Glutamatergic neuron (in vitro differentiated cells): ENCODE results near the gene GRIK4. TPM values are rescaled to one million over a fixed set of nuclear protein-coding genes. Genes with fewer than 3 reads are reported as not detected.
A peak's percentile ranks its signal among the peaks of the same experiment; 100 is the strongest.

Experiments used
- DNase-seq: peaks from one replicate; pipeline ENCODE4 v3.0.0; 2022
- H3K27ac Mint-ChIP-seq: one replicate; pipeline ENCODE4 v1.8.0; 2020; ENCODE audit warnings: mild to moderate bottlenecking, mixed read lengths, inconsistent platforms; ENCODE audit not compliant: unreplicated experiment
- H3K27me3 Mint-ChIP-seq: one replicate; pipeline ENCODE4 v1.8.0; 2020; ENCODE audit warnings: mild to moderate bottlenecking, moderate library complexity, mixed read lengths, inconsistent platforms; ENCODE audit not compliant: unreplicated experiment
- H3K36me3 Mint-ChIP-seq: one replicate; pipeline ENCODE4 v1.8.0; 2020; ENCODE audit warnings: mild to moderate bottlenecking, mixed read lengths, inconsistent platforms; ENCODE audit not compliant: unreplicated experiment
- H3K4me1 Mint-ChIP-seq: one replicate; pipeline ENCODE4 v1.8.0; 2020; ENCODE audit warnings: mild to moderate bottlenecking, low read depth, mixed read lengths, inconsistent platforms; ENCODE audit not compliant: unreplicated experiment
- H3K4me3 Mint-ChIP-seq: one replicate; pipeline ENCODE4 v1.8.0; 2020; ENCODE audit warnings: mild to moderate bottlenecking, mixed read lengths, inconsistent platforms; ENCODE audit not compliant: unreplicated experiment
- H3K9me3 Mint-ChIP-seq: one replicate; pipeline ENCODE4 v1.8.0; 2020; ENCODE audit warnings: mild to moderate bottlenecking, moderate library complexity, mixed read lengths, inconsistent platforms; ENCODE audit not compliant: unreplicated experiment
- CTCF ChIP-seq: fragments of 200-600 bp; sonication (generic); IDR thresholded peaks from one replicate; pipeline ENCODE4 v1.5.0; 2021; ENCODE audit not compliant: partially characterized antibody, unreplicated experiment
- total RNA-seq: library from RNA; stranded (reverse); fragmentation: NEBNext Ultra II Directional; extraction: Animal tissue kit (Norgen Biotek cat#: 25700); gene quantifications from one replicate; pipeline ENCODE4 v1.2.1, GENCODE V29; 2021; ENCODE audit not compliant: unreplicated experiment

Gene GRIK4
- total RNA-seq, 1 donor from 2014 or later = 3.6 TPM

- peaks cover 58% of the 10 kb centered on the region for H3K4me1 Mint-ChIP-seq
- no peak for DNase-seq
- TF ChIP-seq CTCF = no peak
- H3K4me3 Mint-ChIP-seq = no peak overlapping the region
- H3K9me3 Mint-ChIP-seq = peaks cover 2% of the 10 kb centered on the region
- no peaks in the 10 kb centered on the region for H3K36me3 Mint-ChIP-seq
- H3K27me3 Mint-ChIP-seq = peaks cover 3% of the 10 kb centered on the region
- no peak overlapping the region for H3K27ac Mint-ChIP-seq
Observed at GRCh38 chr11:120746376-120746775, 234.8 kb downstream of the GRIK4 start.

- H3K27me3 Mint-ChIP-seq = peaks cover 3% of the 10 kb centered on the region
- DNase-seq = no peak
- H3K9me3 Mint-ChIP-seq = peaks cover 2% of the 10 kb centered on the region
- H3K4me3 Mint-ChIP-seq = no peak overlapping the region
- no peak overlapping the region for H3K27ac Mint-ChIP-seq
- H3K4me1 Mint-ChIP-seq = peaks cover 54% of the 10 kb centered on the region
- H3K36me3 Mint-ChIP-seq = no peaks in the 10 kb centered on the region
- TF ChIP-seq CTCF = no peak
Observed at GRCh38 chr11:120746836-120747609, 235.5 kb downstream of the GRIK4 start.

- Mint-ChIP-seq H3K4me3 (peak overlapping the region; percentile 25), H3K36me3 (no peaks in the 10 kb centered on the region), H3K27me3 (peaks cover 3% of the 10 kb centered on the region), H3K4me1 (peaks cover 54% of the 10 kb centered on the region), H3K27ac (peak overlapping the region; percentile 40), H3K9me3 (peaks cover 2% of the 10 kb centered on the region)
- DNase-seq = no peak
- TF ChIP-seq CTCF = no peak
Observed at GRCh38 chr11:120747850-120748814, 236.6 kb downstream of the GRIK4 start.

GRCh38 chr11:120749395-120749794 is 237.8 kb downstream of the GRIK4 start:
- Mint-ChIP-seq H3K9me3 (peaks cover 2% of the 10 kb centered on the region), H3K4me1 (peaks cover 46% of the 10 kb centered on the region), H3K27me3 (peaks cover 3% of the 10 kb centered on the region), H3K4me3 (no peak overlapping the region), H3K36me3 (no peaks in the 10 kb centered on the region), H3K27ac (no peak overlapping the region)
- no peak for TF ChIP-seq CTCF
- DNase-seq = no peak
